Retinal pigment epithelial cell (primary cell): Measurements from ENCODE around the gene PRKD2.
A peak's percentile ranks its signal among the peaks of the same experiment; 100 is the strongest.

Source experiments
- DNase-seq: peaks from one replicate; pipeline ENCODE4 v3.0.0-alpha.2; 2010; ENCODE audit warnings: low read depth
- H3K4me3 ChIP-seq: 2 replicates; pipeline ENCODE4 v1.5.1; 2011; ENCODE audit warnings: mild to moderate bottlenecking, low read length, control low read depth, moderate library complexity
- TF ChIP-seq, protein P1 (sequence below): conservative IDR thresholded peaks from 2 replicates; pipeline ENCODE4 v1.5.1; 2011; ENCODE audit warnings: low read depth, low read length, control low read depth, inconsistent platforms

PRKD2 gene

DNA sequence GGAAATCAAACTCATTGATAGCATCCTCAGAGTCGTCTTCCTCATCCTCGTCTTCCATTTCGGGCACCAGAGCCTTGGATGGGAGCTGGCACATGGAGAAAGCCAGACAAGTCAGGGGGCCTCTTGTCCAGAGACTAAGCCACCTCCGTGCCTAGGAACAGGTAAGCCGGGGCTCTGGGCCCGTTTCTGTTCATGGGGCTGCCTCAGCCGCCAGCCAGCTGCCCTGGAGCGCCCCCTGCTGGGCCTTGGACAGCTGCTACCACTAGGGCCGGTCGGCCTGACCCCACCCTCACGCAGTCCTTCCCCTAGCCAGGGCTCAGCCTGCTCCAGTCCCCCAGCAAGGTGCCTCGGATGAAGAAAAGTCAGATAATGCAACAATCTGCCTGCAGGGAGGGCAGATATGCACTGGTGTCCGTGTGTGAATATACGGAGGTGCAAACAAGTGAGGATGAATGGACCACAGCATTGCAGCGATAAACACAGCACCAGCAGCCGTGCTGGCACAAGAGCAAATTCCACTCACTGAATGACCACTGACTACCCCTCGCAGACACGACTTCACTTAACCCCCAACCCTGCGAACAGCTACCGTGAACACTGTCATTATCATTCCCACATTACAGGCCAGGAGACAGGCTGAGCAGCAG lies 11.9 kb upstream of the PRKD2 start:
- H3K4me3 ChIP-seq = no peak overlapping the region
- DNase-seq = no peak
- TF ChIP-seq, protein P1, sequence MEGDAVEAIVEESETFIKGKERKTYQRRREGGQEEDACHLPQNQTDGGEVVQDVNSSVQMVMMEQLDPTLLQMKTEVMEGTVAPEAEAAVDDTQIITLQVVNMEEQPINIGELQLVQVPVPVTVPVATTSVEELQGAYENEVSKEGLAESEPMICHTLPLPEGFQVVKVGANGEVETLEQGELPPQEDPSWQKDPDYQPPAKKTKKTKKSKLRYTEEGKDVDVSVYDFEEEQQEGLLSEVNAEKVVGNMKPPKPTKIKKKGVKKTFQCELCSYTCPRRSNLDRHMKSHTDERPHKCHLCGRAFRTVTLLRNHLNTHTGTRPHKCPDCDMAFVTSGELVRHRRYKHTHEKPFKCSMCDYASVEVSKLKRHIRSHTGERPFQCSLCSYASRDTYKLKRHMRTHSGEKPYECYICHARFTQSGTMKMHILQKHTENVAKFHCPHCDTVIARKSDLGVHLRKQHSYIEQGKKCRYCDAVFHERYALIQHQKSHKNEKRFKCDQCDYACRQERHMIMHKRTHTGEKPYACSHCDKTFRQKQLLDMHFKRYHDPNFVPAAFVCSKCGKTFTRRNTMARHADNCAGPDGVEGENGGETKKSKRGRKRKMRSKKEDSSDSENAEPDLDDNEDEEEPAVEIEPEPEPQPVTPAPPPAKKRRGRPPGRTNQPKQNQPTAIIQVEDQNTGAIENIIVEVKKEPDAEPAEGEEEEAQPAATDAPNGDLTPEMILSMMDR = peak; percentile 98

DNA sequence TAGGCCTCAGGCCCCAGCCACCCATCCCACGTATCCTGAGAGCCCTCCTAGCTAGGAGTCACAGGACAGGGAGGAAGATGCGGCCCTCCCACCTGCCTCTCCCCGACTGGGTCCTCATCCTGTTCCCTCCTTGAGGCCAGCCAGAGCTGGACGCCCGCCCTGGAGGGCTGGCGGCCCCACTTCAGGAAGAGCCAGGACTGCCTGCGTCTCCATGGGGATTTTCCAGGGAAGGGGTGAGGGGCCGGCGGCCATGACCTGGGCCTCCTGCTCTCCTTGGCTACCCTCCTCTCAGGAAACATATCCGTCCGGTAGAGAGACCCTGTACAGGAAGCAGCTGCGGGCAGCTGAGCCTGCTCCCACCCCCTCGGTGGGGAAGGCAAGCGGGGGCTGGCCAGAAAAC lies 11.3 kb upstream of the PRKD2 start:
- TF ChIP-seq, protein P1 = no peak
- no peak for DNase-seq
- H3K4me3 ChIP-seq = no peak overlapping the region

DNA sequence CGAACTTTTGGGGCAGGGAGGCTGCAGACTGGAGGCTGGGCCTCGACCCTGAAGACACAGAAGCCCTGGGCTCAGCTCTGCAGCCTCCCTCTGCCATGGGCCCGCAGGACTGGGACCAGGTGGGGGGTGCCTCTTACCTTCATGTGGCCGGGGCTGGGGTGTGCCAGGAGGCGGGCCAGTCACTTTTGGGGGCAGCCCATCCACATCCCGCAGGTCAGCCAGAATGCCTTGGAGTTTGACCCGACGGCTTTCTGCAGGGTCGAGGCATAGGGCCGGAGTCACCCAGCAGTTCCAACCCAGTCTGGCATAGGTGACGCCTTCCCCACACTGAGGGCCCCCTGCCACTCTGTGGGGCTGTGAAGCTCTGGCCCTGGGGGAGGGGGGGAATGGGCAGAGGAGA lies 10.8 kb upstream of the PRKD2 start:
- TF ChIP-seq, protein P1 = no peak
- no peak overlapping the region for H3K4me3 ChIP-seq
- DNase-seq = no peak

DNA sequence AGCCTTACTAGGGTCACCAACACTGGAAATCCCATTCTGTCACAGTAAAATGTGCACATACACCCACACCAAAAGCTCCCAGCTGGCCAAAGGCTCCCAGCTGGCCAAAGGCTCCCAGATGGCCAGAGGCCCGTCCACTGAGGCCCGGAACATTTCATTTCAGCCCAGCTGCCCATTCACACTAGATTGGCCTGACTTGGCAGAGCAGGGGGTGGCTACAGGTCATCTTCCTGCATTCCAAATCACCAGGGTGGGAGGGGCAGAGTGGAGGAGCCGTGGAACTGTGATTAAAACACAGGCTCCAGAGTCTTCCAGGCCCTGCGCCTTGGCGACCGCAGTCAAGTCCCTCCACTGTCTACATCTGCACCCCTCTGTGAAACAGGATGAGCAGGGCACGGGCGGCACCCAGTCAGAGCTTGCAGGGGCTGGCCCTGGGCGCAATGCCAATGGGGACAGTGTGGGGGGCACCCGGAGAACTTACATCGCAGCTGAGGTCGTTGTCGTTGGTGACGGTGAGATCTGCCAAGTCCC lies 10.1 kb upstream of the PRKD2 start:
- DNase-seq = no peak

DNA sequence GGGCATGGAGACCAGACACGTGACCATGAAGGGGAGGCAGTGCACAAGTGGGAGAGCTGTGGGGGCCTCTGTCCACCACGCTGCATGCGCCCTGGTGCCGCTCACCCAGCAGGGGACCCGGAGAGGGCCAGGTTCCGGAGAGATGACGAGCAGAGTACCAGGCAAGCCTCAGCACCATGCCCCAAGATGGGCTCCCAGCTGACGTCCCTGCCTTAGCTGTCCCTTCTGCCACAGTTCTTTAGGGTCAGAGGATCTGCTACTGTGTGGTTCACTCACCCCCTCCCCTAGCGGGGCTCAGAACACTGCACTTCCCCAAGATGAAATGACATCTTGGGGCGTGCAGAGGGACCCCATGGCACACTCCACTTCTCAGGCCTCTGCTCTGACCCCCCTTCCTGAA lies 9.6 kb upstream of the PRKD2 start:
- DNase-seq = no peak
- TF ChIP-seq, protein P1 = no peak
- no peak overlapping the region for H3K4me3 ChIP-seq

More for the DNA sequence above, 10.1 kb upstream of the PRKD2 start:
- H3K4me3 ChIP-seq = no peak overlapping the region
- TF ChIP-seq, protein P1 = no peak

DNA sequence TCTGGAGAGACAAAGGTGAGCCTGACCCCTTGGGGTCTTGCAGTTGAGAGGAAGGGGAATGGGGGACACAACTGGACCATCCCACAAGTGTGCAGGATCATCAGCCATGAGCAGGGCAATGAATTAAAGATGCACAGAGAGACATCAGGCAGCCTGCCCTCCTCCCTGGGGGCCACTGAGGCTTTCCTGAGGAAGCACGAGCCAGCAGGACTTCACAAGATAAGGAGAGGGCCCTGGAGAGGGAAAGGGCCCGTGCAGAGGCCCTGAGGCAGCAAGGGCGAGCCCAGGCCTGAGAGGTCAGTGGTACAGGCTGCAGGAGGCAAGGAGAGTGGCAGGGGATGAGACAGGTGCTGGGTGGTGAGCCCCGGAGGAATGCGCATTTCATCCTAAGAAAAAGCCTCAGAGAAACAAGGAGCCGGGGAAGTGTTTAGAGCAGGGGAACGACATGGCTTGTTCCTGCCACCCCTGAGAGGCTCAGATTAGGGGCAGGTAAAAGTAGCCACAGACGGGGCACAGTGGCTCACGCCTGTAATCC lies 9.0 kb upstream of the PRKD2 start:
- TF ChIP-seq, protein P1 = no peak
- no peak for DNase-seq
- no peak overlapping the region for H3K4me3 ChIP-seq

DNA sequence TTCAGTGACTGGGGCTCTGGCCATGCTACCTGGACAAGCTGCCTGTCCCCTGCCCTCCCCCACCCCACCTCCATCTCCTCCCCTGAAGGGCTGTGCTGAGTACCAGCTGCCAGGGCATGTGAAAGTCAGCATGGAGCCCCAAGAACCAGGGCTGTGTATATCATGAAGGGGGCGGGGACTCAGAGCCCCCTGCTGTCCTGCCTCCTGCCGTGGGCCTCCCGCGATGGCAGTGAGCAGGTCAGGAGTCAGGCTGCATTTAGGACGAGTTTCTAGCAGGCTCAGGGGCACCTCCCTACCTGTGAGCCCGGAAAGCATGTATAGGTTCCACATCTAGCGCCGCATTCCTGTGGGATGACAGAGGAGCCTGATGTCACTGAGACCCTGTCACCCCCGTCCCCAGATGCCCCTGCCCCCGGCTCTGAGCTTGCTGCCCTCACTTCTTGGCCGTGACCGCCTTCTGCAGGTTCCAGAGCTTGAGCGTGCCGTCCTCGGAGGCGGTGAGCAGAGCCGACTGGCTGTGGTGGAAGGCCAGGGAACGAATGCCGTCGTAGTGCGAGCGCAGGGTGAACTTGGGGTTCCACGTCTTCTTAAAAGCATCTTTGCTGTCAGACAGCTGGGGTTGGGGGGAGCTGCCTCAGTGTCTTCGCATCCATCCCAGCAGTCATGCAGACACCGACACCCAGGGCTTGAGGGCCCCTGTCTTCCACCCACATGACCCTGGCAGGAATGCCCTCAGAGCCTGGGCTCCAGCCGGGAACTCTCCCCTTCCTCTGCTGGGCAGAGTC lies 8.3 kb upstream of the PRKD2 start:
- H3K4me3 ChIP-seq = no peak overlapping the region
- no peak for DNase-seq
- TF ChIP-seq, protein P1 = no peak
